GM19025 (cell line): ENCODE data around the gene GMIP.

ENCODE experiments used
- ATAC-seq: cut with Tn5 transposase; IDR thresholded peaks from one replicate; pipeline ENCODE4 v1.9.1; 2021; ENCODE audit warnings: mild to moderate bottlenecking, low read depth, moderate library complexity; ENCODE audit not compliant: unreplicated experiment

Gene GMIP

DNA sequence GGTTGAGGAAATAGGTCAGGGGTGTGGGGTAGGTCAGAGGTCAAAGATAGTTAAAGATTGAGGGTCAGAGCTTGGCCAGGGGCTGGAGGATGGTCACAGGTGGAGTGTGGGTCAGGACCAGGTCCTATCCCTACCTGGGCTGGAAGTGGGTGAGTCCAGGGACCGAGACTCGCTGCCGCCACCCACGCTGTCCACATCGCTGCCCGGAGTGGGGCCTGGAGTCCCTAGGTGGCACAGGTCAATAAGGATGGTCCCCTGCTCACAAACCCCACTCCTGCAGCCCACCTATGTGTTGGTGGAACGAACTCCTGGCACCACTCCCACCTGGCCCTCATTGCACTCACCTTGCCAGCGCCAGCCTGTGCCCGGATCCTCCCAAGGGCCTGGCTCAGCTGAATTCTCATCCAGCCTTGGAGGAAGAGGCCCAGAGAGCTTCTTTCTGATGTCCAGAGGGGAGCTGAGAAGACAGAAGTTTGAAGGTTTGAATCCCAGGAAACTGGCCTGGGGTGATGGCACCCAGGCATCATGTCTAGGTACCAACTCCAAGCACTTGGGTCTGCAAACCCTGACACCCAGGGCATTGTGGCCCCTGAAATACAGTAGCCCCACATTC lies 6.8 kb downstream of the GMIP start:
- ATAC-seq = no peak

DNA sequence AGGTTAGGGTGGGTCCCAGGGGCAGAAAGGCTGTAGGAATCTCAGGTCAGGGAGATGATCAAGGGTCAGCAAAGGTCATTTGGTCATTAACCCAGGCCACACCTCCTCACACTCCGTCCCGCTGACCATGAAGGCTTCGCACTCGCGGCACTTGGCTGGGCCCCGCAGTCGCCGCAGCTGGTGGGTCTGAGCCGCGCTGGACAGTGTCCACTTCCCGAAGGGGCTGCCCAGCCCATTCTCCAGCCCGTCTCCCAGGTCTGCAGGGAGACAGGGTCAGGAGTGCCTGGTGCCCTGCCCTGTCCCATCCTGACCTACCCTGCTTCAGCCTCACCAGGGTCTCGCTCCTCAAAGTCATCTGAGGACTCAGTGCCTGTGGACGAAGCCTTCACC lies 8.1 kb downstream of the GMIP start:
- no peak for ATAC-seq

DNA sequence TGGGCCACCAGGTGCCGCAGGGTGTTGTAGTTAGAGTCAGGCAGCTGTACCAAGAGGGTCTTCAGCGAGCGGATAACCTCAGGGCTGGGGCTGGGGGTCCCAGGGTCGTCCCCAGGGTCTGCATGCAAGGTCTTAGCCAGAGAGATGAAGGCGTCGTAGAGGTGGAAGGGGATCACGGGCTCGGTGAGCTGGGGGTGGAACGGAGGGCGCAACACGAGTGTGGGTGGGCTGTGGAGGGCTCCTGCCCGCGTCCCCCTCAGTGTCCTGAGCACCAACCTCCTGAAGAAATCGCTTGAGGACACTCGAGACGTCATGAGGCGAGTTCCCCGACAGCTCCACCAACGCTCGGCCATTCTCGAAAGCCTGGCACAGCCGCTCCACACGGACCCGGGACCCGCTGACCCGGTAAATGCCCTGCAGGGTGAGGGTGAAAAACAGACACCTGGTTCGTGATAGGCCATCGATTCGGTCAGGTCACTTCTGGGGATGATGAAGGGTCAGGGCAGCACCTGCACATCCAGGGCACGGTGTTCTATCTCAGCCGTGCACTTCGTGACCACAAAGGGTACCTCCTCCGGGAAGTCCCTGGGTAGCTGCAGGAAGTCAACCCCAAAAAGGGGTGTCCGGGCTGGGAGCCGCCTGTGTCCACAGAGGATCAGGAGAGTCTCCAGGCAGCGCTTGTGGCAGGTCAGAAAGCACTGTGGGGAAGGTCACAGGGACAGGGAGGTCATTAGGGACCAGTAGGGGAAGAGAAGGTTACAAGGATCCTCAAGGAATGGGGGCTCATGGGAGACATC lies 8.7 kb downstream of the GMIP start:
- no peak for ATAC-seq

DNA sequence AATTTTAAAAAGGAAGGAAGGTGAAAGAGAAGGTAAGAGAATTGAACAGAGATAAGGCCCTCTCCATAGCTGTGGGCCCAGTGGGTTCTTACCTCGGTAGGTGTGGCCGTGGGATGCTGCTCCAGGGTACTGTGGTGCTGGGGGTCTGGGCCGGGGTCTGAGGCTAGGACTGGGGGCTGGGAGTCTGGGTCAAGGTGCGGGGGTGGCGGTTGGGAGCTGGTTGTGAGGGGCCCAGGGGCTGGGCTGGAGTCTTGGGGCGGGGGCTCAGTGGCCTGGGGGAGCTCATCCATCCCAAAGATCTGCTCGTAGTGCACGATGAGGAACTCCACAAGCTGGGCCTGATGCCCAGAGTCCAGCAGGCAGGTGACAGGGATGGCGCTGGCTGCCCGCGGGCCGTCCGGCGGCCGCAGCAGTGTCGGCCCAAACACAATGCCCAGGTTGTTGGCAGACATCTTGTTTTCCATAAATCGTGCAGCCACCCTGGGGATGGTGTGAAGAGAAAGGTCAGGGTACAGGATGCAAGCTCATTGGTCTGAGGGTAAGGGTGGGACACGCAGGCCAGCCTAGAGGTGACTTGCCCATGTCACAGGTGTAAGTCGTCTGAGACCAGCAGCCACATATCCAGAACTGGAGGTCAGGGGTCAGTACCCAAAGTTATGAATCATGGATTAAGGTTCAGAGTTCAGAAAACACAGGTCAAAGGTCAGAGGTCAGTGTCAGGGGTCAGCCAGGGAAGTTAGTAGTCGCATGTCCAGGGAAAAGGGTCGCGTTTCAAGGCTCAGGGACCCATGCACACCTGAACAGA lies 9.5 kb downstream of the GMIP start:
- ATAC-seq = no peak

DNA sequence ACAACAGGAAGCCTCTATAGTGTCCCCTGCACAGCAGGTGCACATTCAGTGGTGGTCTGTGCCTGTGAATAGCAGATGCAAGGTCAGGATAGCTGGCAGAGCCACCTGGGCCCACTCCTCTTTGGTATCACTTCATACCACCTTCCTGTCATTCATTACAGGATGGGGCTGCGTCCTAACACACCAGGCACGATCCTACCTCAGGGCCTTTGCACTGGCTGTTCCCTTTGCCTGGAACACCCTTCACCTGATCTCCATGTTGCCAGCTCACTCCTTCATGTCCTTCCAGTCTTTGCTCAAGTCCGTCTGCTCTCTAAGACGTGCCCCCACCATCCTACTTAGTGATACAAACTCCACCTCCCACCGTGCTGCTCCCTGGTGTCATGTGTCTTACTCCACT lies 10.8 kb downstream of the GMIP start:
- no peak for ATAC-seq

DNA sequence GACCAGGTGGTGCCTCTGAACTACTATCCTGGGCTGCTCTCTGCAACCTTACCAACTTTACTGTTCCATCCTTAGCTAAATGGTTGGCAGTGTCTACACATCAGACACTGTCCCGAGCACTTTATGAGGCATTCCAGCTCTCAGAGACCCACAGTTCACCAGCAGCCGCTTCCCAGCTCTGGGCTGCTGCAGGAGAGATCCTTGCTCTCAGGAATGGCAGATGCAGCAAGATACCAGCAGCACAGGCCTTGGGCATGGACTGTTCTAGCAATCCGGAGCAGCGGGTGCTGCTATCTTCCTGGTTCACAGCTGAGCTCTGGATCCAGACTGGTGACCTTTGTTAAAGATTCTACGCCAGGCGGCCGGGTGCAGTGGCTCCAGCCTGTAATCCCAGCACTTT lies 12.1 kb downstream of the GMIP start:
- ATAC-seq = no peak

DNA sequence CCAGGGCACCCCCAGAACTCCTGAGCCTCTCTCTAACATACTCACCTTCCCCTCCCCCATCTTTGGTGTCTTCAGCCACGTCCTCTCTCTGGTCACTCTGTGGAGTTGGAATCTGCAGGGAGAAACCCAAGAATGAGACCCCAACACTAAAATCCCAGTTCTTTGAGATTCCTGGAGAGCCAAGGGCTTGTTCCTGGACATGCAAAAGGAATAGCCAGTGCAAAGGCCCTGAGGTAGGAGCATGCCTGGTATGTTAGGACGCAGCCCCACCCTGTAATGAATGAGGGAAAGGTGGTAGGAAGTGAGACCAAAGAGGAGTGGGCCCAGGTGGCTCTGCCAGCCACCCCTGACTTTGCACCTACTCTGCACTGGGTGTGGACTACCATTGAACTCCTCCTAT lies 13.0 kb downstream of the GMIP start:
- ATAC-seq = no peak

DNA sequence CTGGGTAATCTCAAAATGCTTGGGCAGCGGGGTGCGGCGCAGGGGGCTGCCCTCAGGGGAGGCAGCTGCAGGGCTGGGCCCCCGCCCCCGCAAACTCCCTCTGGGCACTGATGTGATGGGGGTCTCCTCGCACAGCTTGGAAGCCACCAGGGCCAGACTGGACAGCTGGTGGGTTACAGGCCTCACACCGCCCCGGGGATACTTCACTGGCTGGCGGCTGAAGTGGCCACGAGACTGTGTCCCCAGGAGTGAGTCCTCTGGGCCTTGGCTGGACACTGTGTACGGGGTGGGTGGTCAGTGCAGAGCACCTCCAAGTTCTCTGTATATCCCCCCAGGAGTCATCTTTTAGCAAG lies 13.4 kb downstream of the GMIP start:
- no peak for ATAC-seq

DNA sequence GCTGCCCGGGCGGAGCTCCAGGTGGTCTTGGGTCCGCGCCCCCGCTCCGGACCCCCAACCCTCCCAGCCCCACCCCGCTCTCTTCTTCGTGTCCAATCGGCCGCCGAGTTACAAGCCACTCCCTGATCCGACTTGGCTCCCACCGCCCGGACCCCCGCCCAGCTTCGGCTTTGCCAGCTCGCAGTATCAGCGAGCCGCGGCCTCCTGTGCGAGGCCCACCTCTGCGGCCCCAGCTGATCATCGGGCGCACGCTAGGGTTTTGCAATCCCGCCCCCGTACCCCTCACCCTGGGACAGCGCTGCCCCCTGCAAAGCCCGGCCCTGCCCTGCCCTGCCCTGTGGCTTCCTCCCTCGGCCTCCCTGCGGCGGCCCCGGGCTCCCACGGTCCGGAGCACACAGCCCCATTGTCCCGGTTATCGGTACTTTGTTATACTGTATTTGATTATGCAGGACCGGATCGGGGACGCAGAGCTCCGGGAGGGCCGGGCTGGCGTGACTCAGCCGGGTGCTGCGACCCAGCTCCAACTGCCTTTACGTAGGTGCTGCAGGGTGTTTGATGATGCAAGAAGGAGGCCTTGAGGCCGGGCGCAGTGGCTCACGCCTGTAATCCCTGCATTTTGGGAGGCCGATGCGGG lies 14.8 kb downstream of the GMIP start:
- peak; percentile 8 for ATAC-seq

DNA sequence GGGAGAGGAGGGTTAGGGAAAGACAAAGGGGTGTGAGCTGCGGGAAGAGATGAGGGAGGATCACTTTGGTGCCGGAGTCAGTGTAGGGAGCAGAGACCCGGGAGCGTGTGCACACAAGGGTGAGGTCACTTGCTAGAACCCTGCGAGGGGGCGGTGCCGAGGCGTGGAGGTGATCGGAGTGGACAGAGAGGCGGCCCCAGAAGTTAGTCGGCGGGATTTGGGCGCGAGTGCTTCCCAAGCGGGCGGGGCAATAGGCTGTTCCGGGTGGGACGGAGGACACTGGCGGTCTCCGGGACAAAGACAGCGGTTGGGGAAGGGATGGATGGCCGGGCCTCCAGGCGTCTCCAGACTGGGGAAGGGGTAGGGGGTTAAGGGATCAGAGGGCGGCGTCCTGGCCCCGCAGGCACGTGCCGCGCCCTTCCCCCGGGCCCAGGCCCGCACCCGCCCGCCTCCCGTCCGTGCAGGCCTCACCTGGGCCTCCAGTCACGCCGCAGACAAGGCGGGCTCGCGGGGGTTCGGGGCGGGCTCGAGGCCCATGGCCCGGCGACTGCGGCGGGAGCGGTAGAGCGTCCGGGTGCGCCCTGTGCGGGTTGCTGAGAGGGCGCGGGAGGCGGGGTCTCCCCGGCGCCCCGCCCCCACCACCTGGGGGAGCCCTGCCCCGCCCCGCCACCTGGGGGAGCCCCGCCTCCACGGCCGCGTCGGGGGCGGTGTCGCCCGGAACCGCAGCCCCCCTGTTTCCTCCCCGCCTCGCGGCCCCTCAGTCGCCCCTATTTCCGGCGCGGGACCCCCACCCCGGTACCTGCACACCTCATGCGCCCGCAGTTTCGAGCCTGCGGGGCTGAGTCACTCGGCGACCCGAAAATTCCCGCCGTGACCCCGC lies 15.6 kb downstream of the GMIP start, which contains the start of gene LPAR2:
TSS of gene LPAR2 (minus strand) at position 600 of the 880 bp plus-strand sequence. CDS start 945 bp downstream, outside the sequence.
- peak; percentile 64 for ATAC-seq

DNA sequence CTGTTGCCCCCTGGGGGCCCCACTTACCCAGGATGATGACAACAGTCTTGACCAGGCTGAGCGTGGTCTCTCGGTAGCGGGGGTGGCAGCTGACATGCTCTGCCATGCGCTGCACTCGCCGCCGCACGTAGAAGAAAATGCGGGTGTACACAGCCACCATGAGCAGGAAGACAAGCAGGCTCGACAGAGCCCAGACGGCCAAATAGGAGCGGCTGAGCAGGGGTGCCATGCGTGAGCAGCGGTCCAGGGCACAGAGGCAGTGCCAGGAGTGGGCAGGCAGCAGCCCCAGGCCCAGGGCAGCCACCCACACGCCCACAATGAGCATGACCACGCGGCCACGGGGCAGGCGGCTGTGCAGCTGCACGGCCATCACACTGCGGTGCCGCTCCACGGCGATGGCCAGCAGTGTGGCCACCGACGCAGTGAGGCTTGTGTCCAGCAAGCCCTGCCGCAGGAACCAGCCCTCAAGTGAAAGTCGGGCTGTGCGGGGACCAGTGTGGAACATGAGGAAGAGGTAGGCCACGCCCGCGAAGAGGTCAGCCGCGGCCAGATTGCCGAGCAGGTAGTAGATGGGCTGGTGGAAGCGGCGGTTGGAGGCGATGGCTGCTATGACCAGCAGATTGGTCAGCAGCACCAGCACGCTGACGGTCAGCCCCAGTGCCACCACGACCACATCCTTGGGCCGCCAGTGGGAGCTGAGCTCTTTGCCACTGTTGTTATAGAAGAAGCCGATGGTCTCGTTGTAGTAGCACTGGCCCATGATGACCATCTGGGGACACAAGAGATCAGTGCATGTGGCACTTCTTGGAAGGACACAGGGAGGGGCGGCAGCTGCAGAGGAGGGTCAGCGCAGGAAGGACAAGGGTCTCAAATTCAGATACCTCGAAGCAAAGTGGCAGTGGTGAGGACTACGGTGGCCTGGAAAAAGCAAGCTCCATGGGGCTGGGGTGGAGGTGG lies 16.7 kb downstream of the GMIP start:
- ATAC-seq = no peak

DNA sequence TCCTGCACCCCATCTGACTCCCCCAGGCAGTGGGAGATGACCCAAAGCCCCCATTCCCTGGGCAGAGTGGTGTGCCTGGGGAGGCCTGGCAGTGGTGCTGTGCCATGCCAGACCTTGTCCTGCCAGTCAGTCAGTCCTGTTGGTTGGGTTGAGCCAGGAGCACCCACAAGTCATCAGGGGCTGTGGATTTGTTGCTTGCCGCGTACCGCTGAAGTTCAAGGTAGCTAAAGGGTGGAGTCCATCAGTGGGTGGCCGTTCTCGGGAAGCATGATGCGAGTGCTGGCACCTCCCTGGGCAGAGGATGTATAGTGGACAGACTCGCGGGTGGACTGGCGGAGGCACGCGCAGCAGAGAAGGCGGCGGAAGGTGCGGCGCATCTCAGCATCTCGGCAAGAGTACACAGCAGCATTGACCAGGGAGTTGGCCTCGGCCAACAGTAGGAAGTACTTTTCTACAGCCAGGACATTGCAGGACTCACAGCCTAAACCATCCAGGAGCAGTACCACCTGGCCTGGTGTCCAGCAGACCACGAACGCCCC lies 19.4 kb downstream of the GMIP start:
- no peak for ATAC-seq

DNA sequence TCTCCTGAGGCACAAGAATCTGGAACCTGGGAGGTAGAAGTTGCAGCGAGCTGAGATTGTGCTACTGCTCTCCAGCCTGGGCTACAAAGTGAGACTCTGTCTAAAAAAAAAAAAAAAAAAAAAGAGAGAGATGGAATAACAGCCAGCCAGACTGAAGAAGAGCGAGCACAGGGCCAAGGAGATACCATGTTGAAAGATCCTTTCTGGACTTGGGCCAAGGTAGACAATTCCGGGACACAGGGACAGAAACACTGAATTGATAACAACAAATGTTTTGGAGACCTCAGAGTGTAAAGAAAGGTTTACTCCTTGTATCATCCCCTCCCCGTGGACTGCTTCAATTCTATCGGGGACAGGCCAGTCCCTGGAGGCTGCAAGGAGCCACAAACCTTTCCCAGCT lies 20.1 kb downstream of the GMIP start:
- no peak for ATAC-seq

DNA sequence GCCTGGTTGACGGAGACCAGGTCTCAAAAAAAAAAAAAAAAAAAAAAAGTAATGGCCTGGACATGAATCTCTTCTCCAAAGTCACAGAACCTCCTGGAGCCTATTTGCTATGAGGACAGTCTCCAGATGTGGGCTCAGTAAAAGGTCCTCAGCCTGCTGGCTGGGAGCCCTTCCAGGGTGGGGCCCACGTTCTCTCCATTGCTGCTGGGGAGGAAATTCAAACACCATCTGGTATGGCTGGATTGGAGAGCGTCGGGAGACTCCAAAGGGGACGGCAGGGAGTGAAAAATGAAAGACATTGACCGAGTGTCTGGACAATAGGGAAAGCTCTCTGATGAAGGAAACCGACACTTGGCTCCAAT lies 23.6 kb downstream of the GMIP start:
- no peak for ATAC-seq

DNA sequence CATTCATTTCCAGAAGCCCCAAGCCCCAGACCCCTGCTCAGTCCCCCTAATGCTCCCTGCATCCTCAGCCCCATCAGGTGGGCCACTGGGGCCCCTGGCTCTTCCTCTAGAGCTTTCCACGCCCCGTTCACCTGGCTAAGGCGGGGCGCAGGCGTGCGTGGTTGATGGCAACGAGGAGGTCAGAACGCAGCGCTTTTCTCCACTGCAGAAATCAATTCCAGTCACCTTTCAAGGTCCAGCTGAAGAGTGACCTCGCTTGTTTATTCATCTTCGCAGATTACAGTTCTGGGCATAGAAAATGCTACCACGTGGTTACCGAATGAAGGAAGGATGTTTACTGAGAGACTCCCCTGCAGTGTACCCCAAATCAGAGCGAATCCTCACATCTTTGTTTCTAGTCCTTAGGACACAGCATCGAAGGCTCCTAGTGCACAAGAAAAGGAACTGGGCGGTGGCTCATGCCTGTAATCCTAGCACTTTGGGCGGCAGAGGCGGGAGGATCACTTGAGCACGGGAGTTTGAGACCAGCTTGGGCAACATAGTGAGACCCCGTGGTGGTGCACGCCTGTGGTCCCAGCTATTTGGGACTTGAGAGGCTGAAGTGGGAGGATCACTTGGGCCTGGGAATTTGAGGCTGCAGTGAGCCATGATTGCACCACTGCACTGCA lies 24.1 kb downstream of the GMIP start:
- ATAC-seq = no peak

DNA sequence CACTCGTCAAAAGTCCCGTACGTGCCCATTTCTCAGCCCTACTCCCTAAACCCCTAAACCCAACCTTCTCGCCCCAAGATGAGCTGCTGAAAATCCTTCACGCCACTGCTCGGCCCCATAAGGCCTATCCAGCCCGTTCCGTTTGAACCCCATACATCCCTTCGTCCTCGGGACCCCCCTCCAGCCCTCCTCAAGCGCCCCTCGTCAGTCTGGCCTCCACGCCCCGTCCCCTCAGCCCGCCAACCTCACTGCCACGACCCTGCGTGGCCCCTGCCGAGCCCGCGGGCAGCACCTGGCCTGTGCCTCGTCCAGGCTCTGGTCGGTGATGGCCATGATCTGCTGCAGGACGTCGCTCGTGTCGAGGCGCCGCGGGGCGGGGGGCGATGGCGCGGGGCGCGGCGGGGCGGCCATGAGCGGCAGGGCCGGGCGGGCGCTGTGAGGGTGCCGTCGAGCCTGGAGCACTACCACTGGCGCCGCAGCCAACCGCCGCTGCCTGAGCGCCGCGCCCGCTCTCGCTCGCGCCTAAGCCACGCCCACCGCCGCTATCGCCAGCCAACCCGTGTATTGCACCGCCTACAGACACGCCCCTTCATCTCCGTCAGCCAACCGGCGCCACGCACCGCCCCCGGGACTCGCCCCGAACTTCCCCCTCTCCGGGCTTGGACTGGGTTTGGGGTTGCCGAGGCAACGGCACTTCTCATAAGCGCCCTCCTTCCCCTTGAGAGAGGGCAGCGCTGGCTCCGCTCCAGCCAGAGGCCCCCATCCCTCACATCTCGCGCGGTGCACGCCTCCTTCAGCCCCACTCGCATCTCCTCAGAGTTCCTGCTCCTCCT lies 25.0 kb downstream of the GMIP start, which contains the start of gene PBX4:
TSS of gene PBX4 (minus strand) at position 469 of the 833 bp plus-strand sequence. CDS start at position 411, 58 bp downstream.
- peak; percentile 97 for ATAC-seq

DNA sequence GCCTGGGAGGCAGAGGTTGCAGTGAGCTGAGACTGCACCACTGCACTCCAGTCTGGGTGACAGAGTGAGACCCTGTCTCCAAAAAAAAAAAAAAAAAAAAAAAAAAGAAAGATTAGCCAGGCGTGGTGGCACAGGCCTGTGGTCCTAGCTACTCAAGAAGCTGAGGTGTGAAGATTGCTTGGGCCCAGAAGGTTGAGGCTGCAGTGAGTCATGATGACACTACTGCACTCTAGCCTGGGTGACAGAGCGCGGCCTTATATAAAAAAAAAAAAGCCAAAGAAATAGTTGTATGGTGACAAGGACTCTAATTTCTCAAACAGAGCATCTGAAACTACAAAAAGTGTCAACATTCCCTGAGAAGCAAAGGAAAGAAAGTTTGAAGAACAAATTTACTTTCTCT lies 28.4 kb downstream of the GMIP start:
- no peak for ATAC-seq
